ENCODE results near the gene SPAG9. TPM values are rescaled to one million over a fixed set of nuclear protein-coding genes. Genes with fewer than 3 reads are reported as not detected.

Gene SPAG9
- total RNA-seq, 1 donor from 2014 or later, result 57.8 TPM

DNA sequence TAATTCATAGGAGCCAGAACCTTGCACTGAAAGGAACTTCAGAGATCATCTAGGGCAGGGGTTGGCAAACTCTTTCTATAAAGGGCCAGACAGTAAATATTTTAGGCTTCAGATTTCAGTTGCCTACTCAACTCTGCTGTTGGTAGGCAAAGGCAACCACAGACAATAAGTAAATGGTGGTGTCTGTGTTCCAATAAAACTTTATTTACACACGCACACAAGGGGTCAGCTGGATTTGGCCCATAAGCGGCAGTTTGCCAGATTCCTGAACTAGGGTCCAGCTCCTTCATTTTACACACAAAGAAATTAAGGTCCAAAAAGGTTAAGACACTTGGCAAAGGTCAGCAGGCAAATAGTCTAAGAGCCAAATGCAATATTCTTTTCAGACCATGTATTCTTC, 107.3 kb downstream of the SPAG9 start:
- intact Hi-C loops (cut with DNase I), result no loop called here
- DNase-seq (ENCODE audit: low spot score), result no peak

DNA sequence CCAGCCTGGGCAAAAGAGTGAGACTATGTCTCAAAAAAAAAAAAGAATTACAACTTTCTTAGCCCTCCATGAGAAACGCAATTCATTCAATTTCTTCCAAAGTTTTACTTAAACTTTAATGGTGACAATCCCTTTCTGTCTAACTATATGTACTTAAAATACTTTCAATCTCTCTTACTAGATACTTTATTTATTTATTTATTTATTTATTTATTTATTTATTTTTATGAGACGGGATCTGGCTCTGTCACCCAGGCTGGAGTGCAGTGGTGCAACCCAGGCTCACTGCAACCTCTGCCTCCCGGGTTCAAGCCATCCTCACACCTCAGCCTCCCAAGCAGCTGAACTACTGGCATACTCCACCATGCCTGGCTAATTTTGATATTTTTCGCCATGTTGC, 108.1 kb downstream of the SPAG9 start:
- DNase-seq (ENCODE audit: low spot score), result no peak
- intact Hi-C loops (cut with DNase I), result no loop called here

DNA sequence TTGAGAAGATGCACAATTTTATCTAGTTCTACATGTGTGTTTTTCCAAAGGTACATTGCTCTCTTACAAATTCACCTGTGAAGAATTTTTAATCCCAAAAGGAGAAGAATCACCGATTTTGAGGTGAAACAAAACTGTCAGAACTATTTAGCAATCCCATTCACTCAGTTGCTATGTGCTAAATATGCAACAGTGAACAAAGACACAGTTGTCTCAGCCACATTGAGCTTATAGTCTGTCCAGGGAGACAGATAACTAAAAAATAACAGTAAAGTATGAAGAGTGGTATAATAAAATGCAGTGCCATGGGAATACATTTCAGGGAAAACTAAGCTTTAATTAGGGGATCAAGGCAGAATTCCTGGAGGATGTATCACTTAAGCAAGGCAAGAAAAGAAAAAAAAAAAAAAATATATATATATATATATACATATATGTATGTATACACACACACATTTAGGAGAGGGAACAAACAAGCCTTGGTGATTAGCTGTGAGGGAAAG, 110.4 kb downstream of the SPAG9 start:
- DNase-seq (ENCODE audit: low spot score), result no peak
- intact Hi-C loops (cut with DNase I), result no loop called here

DNA sequence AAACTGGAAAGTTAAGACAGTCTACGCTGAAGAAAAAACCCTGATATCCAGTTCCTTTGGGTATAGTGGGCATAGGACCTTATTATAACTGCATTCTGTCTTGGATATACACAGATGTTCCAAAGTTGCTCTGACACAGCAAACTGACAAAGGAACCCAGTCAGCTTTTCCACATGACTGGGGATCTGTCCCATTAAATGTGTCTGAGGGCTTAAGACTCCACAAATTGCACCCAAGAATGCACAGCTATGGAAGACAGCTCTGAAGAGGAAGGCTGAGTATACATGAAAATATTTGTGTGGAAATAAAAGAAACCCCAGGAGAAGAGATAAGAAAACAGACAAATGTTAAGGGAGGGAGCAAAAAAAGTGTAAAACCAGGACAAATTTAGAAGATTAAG, 114.1 kb downstream of the SPAG9 start:
- intact Hi-C loops (cut with DNase I), result loop anchor here (10.0 kb wide), 1 partner anchor 118 kb away; the partner anchor contains the start of gene SPAG9
- no peak for DNase-seq (ENCODE audit: low spot score)

DNA sequence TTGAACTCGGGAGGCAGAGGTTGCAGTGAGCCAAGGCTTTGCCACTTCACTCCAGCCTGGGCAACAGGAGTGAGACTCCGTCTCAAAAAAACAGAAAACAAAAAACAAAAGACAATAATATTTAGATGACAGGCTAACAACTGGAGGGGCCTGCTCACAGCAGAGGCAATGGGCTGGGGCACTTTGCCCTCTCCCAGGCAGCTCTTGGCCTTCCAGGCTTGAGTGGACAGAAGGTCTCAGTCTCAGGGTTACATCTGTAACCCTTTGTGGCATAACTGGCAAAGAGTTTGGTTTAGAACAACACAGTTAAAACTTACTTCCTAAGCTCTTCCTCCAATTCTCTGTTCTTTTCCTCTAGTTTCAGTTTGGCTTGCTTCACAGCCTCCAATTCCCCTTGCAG, 114.9 kb downstream of the SPAG9 start:
- no peak for DNase-seq (ENCODE audit: low spot score)
- intact Hi-C loops (cut with DNase I), result loop anchor here (10.0 kb wide), 1 partner anchor 119 kb away; the partner anchor contains the start of gene SPAG9

DNA sequence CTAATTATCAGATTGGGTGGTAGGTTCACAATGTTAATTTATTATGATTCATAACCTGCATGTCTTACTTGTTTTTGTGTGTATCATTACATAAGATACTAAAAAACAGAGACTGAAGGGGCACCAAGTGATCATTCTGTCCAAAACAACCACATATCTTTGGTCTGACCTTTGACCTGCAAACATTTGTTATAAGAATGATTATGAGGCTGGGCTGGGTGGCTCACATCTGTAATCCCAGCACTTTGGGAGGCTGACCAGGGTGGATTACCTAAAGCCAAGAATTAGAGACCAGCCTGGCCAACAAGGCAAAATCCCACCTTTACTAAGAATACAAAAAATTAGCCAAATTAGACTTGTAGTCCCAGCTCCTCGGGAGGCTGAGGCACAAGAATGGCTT, 116.4 kb downstream of the SPAG9 start:
- intact Hi-C loops (cut with DNase I), result loop anchor here (10.0 kb wide), 1 partner anchor 121 kb away; the partner anchor contains the start of gene SPAG9
- DNase-seq (ENCODE audit: low spot score), result no peak

DNA sequence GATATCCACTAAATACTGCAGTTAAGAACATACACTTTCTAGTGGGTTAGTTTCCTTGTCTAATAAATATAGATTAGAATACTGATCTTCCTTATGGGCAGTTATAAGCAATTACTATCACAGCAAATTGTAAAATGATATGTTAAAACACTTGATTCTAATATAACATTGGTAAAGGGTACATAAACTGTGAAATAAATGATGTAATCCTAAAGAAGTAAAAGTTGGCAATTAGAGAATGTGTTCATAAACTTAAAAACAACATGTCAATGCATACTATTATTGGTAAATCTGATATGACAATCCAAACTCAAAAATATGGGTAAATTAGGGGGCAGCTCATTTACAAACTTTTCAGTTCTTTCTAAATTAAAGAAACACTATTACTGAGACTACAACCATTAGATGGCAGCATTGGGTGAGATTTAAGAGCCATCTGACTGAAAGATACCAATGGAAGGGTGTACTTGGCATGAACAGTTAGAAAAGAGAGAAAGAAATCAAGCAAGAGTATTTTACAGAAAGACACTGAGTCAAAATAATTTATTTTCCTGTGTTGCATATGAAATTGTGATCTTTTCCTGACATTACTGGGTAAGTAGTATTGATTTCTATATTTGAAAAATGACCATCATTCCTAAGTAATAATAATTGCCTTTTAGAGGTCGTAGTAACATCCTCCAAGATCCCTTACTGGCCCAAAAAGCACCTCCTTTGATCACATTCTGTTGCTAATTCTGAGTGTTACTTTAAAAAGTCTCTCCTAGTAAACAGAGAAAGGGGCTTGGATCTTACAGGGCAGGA, 119.6 kb downstream of the SPAG9 start:
- no peak for DNase-seq (ENCODE audit: low spot score)
- intact Hi-C loops (cut with DNase I), result loop anchor here (2.0 to 10.0 kb wide), 2 partner anchors 124 to 152 kb away; partner anchors contain the start of genes NME1 and SPAG9

DNA sequence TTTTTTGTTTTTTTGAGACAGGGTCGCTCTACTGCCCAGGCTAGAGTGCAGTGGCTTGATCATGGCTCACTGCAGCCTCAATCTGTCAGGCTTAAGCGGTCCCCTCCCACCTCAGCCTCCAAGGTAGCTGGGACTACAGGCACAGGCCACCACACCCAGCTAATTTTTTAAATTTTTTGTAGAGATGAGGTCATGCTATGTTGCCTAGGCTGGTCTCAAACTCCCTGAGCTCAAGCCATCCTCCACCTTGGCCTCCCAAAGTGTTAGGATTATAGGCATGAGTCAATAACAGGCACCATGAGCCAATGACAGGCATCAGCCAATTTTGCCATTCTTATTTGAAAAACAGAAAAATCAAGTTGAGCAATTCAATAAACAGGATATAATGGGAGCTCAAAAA, 125.0 kb downstream of the SPAG9 start:
- DNase-seq (ENCODE audit: low spot score), result no peak
- intact Hi-C loops (cut with DNase I), result no loop called here

DNA sequence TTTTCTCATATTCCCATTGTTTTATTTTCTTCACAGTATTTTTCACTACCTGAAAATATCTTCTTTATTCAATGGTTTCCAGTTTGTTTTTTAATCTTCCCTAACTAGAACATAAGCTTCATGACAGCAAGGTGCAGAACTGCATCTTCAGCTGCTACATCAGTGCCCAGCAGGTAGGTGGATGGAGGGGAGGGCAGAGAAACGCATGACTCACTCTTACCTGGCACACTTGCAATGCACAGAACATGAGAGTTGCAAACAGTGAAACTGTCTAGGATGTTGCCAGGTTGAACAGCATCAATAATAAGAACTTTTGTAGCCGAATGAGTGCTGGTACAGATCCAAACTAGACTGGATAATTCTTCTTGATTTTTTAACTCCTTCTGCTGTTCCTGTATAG, 127.1 kb downstream of the SPAG9 start:
- intact Hi-C loops (cut with DNase I), result no loop called here
- no peak for DNase-seq (ENCODE audit: low spot score)

DNA sequence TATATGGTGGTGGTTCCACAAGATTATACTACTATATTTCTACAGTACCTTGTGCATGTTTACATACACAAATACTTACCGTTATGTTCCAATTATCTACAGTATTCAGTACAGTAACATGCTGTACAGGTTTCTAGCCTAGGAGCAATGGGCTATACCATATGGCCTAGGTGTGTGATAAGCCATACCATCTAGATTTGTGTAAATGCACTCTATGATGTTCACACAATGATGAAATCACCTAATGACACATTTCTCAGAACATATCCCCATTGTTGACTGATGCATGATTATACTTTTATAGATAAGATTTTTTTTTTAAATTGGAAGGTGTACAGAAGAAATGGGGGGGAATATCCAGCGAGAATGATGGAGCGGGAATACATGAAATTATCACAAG, 131.5 kb downstream of the SPAG9 start:
- intact Hi-C loops (cut with DNase I), result no loop called here
- DNase-seq (ENCODE audit: low spot score), result no peak

DNA sequence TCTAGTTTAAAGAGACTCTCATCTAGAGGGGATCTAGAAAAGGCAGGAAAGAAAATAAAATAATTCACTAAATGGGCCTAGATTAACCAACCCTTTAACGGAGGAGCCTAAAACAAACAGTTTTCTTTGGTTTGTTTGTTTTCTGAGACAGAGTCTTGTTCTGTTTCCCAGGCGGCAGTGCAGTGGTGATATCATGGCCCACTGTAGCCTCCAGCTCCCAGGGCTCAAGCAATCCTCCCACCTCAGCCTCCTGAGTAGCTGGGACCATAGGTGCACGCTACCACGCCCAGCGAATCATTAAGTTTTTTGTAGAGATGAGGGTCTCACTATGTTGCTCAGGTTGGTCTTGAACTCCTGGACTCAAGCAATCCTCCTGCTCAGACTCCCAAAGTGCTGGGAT, 132.2 kb downstream of the SPAG9 start:
- intact Hi-C loops (cut with DNase I), result no loop called here
- no peak for DNase-seq (ENCODE audit: low spot score)

DNA sequence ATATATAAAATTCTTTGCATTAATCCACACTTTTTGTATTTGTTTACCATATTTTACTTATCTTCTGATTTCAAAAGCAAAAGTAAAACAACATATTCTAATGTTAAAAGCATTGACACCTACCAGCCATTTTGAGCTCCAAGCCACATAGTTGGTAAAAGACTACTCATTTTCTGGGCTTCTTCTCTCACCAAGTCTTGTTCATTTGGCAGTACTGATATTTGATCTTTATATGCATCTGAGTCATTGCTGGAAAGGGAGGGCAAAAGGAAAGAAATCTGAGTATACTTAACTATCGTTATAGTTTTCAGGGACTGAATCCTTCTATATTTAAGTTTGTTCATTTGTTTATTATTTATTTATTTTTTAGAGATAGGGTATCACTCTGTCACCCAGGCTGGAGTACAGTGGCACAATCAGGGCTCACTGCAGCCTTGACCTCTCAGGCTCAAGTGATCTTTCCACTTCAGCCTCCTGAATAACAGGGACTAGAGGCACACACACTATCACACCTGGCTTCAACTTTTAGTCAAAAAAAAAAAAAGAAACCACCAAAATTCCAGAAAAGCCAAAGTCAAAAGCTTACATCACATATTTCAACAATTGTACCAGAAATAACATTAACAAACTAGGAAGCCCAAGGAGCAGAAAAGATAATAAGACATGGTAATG, 133.5 kb downstream of the SPAG9 start:
- intact Hi-C loops (cut with DNase I), result no loop called here
- no peak for DNase-seq (ENCODE audit: low spot score)

DNA sequence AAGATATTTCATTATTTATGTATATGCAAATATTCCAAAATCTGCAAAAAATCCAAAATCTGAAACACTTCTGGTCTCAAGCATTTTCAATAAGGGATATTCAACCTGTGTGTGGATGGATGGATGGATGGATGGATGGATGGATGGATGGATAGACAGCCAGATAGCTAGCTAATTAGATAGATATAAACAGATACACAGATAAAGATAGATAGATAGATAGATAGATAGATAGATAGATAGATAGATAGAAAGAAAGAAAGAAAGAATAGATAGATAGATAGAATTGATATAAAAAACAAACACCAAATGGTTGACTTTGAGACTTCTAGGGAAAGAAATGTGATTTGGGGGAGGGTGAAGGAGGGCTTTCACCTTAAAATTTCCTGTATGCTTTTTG, 139.4 kb downstream of the SPAG9 start:
- DNase-seq (ENCODE audit: low spot score), result no peak
- intact Hi-C loops (cut with DNase I), result no loop called here

DNA sequence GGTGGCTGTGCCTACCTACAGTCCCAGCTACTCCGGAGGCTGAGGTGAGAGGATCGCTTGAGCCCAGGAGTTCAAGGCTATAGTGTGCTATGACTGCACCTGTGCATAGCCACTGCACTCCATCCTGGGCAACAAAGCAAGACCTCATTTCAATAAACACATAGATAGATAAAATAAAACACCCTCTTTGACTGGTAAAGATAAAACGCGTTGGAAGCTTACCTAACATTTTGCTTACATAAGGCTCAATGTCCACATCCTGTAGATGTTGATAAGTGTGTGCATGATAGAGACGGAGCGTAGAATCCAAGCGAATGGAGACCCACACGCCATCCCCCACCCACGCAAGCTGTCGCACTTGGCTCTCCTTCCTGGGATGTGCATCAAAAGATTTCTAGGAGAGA, 141.1 kb downstream of the SPAG9 start:
- intact Hi-C loops (cut with DNase I), result no loop called here

DNA sequence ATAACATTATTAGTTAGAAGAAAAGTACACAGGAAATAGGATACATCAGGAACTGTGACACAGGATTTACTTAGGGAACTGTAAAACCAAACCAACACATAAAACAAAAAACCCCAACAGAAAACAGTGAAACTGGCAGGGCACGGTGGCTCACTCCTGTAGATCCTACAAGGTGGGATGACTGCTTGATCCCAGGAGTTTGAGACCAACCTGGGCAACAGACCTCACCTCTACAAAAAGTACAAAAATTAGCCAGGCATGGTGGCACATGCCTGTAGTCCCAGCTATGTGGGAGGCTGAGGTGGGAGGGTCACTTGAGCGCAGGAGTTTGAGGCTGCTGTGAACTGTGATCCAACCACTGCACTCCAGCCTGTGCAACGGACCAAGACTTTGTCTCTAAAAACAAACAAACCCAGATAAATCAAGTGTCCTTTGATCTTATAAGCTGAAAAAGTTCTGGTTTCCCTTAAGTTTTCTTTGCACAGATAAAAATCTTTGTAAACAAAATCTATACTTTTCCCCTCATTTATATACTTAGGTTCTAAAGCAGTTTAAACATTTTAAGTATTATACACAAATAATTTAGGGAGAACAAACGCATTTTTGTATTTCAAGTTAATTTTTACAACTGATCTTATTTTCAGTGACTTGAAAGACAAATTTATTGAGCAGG, 143.0 kb downstream of the SPAG9 start:
- intact Hi-C loops (cut with DNase I), result no loop called here
- no peak for DNase-seq (ENCODE audit: low spot score)

More for the DNA sequence above, 141.1 kb downstream of the SPAG9 start:
- DNase-seq (ENCODE audit: low spot score), result no peak

DNA sequence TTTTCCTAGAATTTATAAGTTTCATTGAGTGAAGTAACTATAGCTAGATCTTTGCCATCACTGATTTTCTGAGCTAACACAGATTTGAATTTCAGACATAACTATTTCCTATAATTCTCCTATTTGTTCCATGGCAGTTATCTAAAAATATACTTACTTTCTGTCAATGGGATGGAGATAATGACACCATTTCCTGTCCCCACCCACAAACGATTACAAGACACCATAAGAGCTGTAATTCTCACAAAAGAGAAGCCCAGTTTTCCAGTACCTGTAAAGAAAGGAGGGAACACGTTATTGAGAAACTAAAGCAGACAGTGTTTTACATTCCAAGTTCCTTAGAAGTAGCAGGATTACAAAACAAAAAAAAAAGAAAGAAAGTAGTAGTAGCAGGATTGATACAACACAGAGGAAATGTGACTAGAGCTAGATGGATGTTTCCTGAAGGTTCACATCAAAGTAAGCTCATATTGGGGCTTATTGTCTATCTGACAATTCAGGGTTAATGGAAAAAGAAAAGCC, 143.7 kb downstream of the SPAG9 start:
- intact Hi-C loops (cut with DNase I), result no loop called here
- DNase-seq (ENCODE audit: low spot score), result no peak

DNA sequence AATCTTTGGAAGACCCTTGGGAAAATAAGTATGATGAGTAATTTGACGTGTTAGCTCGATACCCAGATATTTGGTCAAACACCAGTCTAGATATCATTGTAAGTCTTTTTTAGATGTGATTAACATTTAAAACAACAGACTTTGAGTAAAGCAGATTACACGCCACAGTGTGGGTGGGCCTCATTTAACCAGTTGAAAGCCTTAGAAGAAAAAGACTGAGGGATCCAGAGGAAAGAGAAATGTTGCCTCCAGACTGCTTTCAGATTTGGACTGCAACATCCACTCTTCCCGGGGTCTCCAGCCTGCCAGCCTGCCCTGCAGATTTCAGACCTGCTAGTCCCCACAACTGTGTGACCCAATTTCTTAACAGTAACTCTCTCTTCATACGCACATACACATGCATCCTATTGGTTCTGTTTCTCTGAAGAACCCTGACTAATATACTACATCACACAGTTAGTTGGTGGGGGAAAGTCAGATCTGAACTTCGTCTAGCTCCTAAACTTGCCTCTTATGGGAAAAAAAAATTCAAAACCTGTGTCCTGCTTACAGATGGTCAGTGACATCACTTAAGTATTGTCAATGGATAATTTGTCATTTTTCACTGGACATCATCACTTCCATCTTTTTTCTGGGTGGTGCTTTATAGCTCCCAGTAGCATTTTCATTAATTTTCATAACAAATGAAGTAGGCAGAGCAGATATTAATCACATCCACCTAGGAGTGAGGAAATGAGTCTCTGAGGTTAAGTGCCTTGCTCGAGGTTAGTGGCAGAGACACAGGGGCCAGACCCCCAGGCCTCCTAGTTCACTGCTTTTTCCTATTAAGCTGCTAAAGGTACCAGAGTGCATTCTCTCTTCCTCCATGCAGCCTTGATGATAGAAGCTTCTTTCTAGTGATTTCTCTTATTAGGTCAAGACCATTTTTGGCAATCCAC, 146.8 kb downstream of the SPAG9 start:
- intact Hi-C loops (cut with DNase I), result no loop called here

DNA sequence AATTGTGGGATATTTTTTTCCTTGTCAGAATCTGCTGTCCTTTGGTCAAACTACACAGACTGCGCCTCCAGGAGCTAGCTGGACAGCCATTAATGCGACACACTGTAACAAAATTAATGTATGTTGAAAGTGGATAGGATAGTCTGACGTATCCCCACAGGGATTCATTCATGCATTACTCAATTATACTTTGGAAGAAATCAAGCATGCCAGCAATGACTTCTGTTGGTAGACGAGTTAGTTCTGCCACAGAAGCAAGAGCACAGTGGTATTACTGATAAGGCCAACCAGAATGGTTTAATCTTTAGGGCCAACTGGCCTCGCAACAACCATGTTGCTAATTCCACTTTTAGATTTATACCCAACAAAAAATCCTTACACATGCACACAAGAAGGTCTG, 148.1 kb downstream of the SPAG9 start:
- DNase-seq (ENCODE audit: low spot score), result no peak
- intact Hi-C loops (cut with DNase I), result no loop called here

More for the DNA sequence above, 146.8 kb downstream of the SPAG9 start:
- DNase-seq (ENCODE audit: low spot score), result no peak

DNA sequence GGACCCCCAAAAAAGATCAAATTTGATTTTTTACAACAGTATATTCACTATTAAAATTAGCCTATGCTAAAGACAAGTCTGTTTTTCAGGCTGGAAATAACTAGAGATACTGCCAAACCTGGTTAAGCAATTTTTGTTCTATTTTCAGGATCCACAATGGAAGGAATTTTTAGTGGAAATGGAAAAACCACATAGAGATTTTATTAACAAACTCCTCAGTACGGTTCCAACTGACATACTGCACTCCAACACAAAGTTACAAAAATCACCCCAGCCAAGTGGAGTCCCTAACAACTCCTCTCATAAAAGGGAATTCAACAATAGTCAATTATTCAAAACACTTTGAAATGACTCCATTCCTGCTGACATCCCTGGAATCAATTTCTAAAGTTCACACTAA, 152.9 kb downstream of the SPAG9 start:
- intact Hi-C loops (cut with DNase I), result no loop called here
- no peak for DNase-seq (ENCODE audit: low spot score)
